Activated CD8-positive, alpha-beta T cell treated with anti-CD3 and anti-CD28 coated beads for 36 hours (primary cell): ENCODE data around the gene FOXP1. TPM values are rescaled to one million over a fixed set of nuclear protein-coding genes. Genes with fewer than 3 reads are reported as not detected.

ENCODE experiments used
- ATAC-seq: fragments of 200-7000 bp; cut with Tn5 transposase; one replicate; pipeline ENCODE4 v1.10.0; 2021; ENCODE audit warnings: mild to moderate bottlenecking, moderate library complexity
- CTCF ChIA-PET: fragments of 350-600 bp; sonication (Branson Sonifier 250); formaldehyde crosslinking; loops from one replicate; lab custom pipeline; 2021; ENCODE audit warnings: antibody characterized with exemption; lab: Charles Lee
- POLR2A ChIA-PET: fragments of 350-600 bp; sonication (Branson Sonifier 250); formaldehyde crosslinking; loops from one replicate; lab custom pipeline; 2021; ENCODE audit warnings: antibody characterized with exemption; lab: Charles Lee
- DNase-seq: peaks from one replicate; pipeline ENCODE4 v3.0.0-alpha.2; 2020
- H3K27ac Mint-ChIP-seq: one replicate; pipeline ENCODE4 v1.8.0; 2021; ENCODE audit warnings: mild to moderate bottlenecking, mixed read lengths
- H3K27me3 Mint-ChIP-seq: one replicate; pipeline ENCODE4 v1.8.0; 2021; ENCODE audit warnings: mixed read lengths
- H3K36me3 Mint-ChIP-seq: one replicate; pipeline ENCODE4 v1.8.0; 2021; ENCODE audit warnings: low read depth, mixed read lengths
- H3K4me1 Mint-ChIP-seq: one replicate; pipeline ENCODE4 v1.8.0; 2021; ENCODE audit warnings: low read depth, mixed read lengths
- H3K4me3 Mint-ChIP-seq: one replicate; pipeline ENCODE4 v1.8.0; 2021; ENCODE audit warnings: mild to moderate bottlenecking, moderate library complexity, mixed read lengths
- H3K9me3 Mint-ChIP-seq: one replicate; pipeline ENCODE4 v1.8.0; 2021; ENCODE audit warnings: mixed read lengths
- CTCF ChIP-seq: fragments of 200-600 bp; IDR thresholded peaks from one replicate; pipeline ENCODE4 v1.8.0; 2022; ENCODE audit warnings: antibody characterized with exemption, mild to moderate bottlenecking
- intact Hi-C: fragments of 100-400 bp; cut with micrococcal nuclease; formaldehyde crosslinking; loops from one replicate; pipeline ENCODE4 v1.10.0; 2022
- total RNA-seq, 2 experiments: library from RNA; stranded (reverse); gene quantifications; one replicate each; pipeline ENCODE4 v1.2.3, GENCODE V29; 2021

FOXP1 gene
- total RNA-seq, 2 experiments from 2014 or later = 145 to 153 TPM

- ChIA-PET POLR2A (interaction anchor here (0.7 kb wide), 1 partner anchor 10 kb away, joined by 3 read pairs; no protein-coding TSS in a partner anchor), CTCF (interaction anchor here (1.5 to 2.2 kb wide), 2 partner anchors 19 to 23 kb away, joined by 3 to 5 read pairs; no protein-coding TSS in a partner anchor)
- Mint-ChIP-seq H3K4me3 (no peak overlapping the region), H3K27me3 (no peaks in the 10 kb centered on the region), H3K36me3 (peaks cover 53% of the 10 kb centered on the region), H3K9me3 (peaks cover 2% of the 10 kb centered on the region), H3K27ac (peak overlapping the region; percentile 58), H3K4me1 (peaks cover 60% of the 10 kb centered on the region)
- DNase-seq = no peak
- intact Hi-C loops = no loop called here
- peak; percentile 72 for ATAC-seq
- TF ChIP-seq CTCF = no peak
Observed at GRCh38 chr3:71288269-71288930, 295.1 kb downstream of the FOXP1 start.

- no peak for DNase-seq
- Mint-ChIP-seq H3K4me1 (peaks cover 60% of the 10 kb centered on the region), H3K36me3 (peaks cover 48% of the 10 kb centered on the region), H3K4me3 (no peak overlapping the region), H3K27me3 (no peaks in the 10 kb centered on the region), H3K27ac (no peak overlapping the region), H3K9me3 (no peaks in the 10 kb centered on the region)
- intact Hi-C loops = no loop called here
- ChIA-PET POLR2A (interaction anchor here (0.5 to 0.7 kb wide), 2 partner anchors 31 to 285 kb away, joined by 3 to 4 read pairs; no protein-coding TSS in a partner anchor), CTCF (no interaction called here)
- TF ChIP-seq CTCF = no peak
- ATAC-seq = no peak
Observed at GRCh38 chr3:71285086-71285485, 298.4 kb downstream of the FOXP1 start.

- Mint-ChIP-seq H3K9me3 (no peaks in the 10 kb centered on the region), H3K27me3 (no peaks in the 10 kb centered on the region), H3K36me3 (peaks cover 39% of the 10 kb centered on the region), H3K4me1 (peaks cover 51% of the 10 kb centered on the region), H3K27ac (peak overlapping the region; percentile 7), H3K4me3 (no peak overlapping the region)
- POLR2A ChIA-PET = interaction anchor here (1.2 kb wide), 1 partner anchor 13 kb away, joined by 5 read pairs; no protein-coding TSS in a partner anchor
- DNase-seq (no peak), ATAC-seq (no peak)
- CTCF ChIA-PET = interaction anchor here (1.3 to 1.6 kb wide), 2 partner anchors 10 to 16 kb away, joined by 3 to 5 read pairs; no protein-coding TSS in a partner anchor
- intact Hi-C loops = no loop called here
- TF ChIP-seq CTCF = no peak
Observed at GRCh38 chr3:71282976-71283375, 300.6 kb downstream of the FOXP1 start.

- Mint-ChIP-seq H3K27ac (no peak overlapping the region), H3K9me3 (no peaks in the 10 kb centered on the region), H3K4me3 (no peak overlapping the region), H3K4me1 (peaks cover 55% of the 10 kb centered on the region), H3K27me3 (no peaks in the 10 kb centered on the region), H3K36me3 (peaks cover 42% of the 10 kb centered on the region)
- CTCF ChIA-PET = interaction anchor here (0.6 to 1.7 kb wide), 4 partner anchors 14 to 462 kb away, joined by 3 read pairs; no protein-coding TSS in a partner anchor
- POLR2A ChIA-PET = interaction anchor here (0.7 kb wide), 1 partner anchor 14 kb away, joined by 3 read pairs; no protein-coding TSS in a partner anchor
- ATAC-seq (no peak), DNase-seq (no peak)
- TF ChIP-seq CTCF = no peak
- intact Hi-C loops = no loop called here
Observed at GRCh38 chr3:71281280-71281679, 302.2 kb downstream of the FOXP1 start.

GRCh38 chr3:71277341-71277740 lies 306.2 kb downstream of the FOXP1 start:
- H3K4me3 Mint-ChIP-seq = no peak overlapping the region
- no peaks in the 10 kb centered on the region for H3K27me3 Mint-ChIP-seq
- ChIA-PET CTCF (no interaction called here), POLR2A (interaction anchor here (0.7 to 2.1 kb wide), 2 partner anchors 9 to 309 kb away, joined by 3 to 6 read pairs; no protein-coding TSS in a partner anchor)
- no peak for DNase-seq
- TF ChIP-seq CTCF = no peak
- peaks cover 53% of the 10 kb centered on the region for H3K4me1 Mint-ChIP-seq
- intact Hi-C loops = no loop called here
- peak overlapping the region; percentile 20 for H3K27ac Mint-ChIP-seq
- no peak for ATAC-seq
- peaks cover 39% of the 10 kb centered on the region for H3K36me3 Mint-ChIP-seq
- no peaks in the 10 kb centered on the region for H3K9me3 Mint-ChIP-seq
